Breast epithelium (tissue), 3 donors: ENCODE results near the gene RNU6-9.

Source experiments
- CTCF ChIP-seq, 3 donors: fragments of 450-650 bp; IDR thresholded peaks; one replicate each; pipeline ENCODE4 v1.5.1; 2016 to 2017; ENCODE audit warnings: antibody characterized with exemption in 3 of 3, mild to moderate bottlenecking in 3 of 3, moderate library complexity in 3 of 3
- POLR2A ChIP-seq: fragments of 450-650 bp; IDR thresholded peaks from one replicate; pipeline ENCODE4 v1.6.1; 2016; ENCODE audit warnings: antibody characterized with exemption, mild to moderate bottlenecking, moderate library complexity

- TF ChIP-seq CTCF (IDR thresholded peaks at IDR 0.05) (no peak), POLR2A (no peak)
Observed at GRCh38 chr19:916645-917322, 23.5 kb downstream of the RNU6-9 start.
